Smooth muscle cell (in vitro differentiated cells): ENCODE data around the gene RIMKLB. TPM values are rescaled to one million over a fixed set of nuclear protein-coding genes. Genes with fewer than 3 reads are reported as not detected.

ENCODE experiments used
- DNase-seq: peaks from one replicate; lab custom pipeline; 2025; ENCODE audit not compliant: unreplicated experiment; lab: John Stamatoyannopoulos, UW
- H2AFZ ChIP-seq: fragments of 200-600 bp; sonication (generic); 2 replicates; pipeline ENCODE4 v1.6.0; 2016; ENCODE audit warnings: antibody characterized with exemption, low read depth, mild to moderate bottlenecking
- H3F3A ChIP-seq: fragments of 200-600 bp; sonication (generic); 2 replicates; pipeline ENCODE4 v1.6.0; 2017; ENCODE audit warnings: antibody characterized with exemption, low read depth
- H3K27ac ChIP-seq: fragments of 200-600 bp; sonication (generic); 2 replicates; pipeline ENCODE4 v1.5.1; 2016; ENCODE audit warnings: low read depth, mild to moderate bottlenecking
- H3K27me3 ChIP-seq: fragments of 200-600 bp; sonication (generic); 2 replicates; pipeline ENCODE4 v1.6.1; 2016; ENCODE audit warnings: low read depth, mild to moderate bottlenecking
- H3K36me3 ChIP-seq: fragments of 200-600 bp; sonication (generic); 2 replicates; pipeline ENCODE4 v1.5.1; 2016; ENCODE audit warnings: low read depth
- H3K4me1 ChIP-seq: fragments of 200-600 bp; sonication (generic); 2 replicates; pipeline ENCODE4 v1.5.1; 2016; ENCODE audit warnings: low read depth
- H3K4me2 ChIP-seq: fragments of 200-600 bp; sonication (generic); 2 replicates; pipeline ENCODE4 v1.6.0; 2016; ENCODE audit warnings: mild to moderate bottlenecking
- H3K4me3 ChIP-seq: fragments of 200-600 bp; sonication (generic); 2 replicates; pipeline ENCODE4 v1.5.1; 2016; ENCODE audit warnings: mild to moderate bottlenecking
- H3K79me2 ChIP-seq: fragments of 200-600 bp; sonication (generic); 2 replicates; pipeline ENCODE4 v1.6.0; 2016; ENCODE audit warnings: low read depth, mild to moderate bottlenecking
- H3K9ac ChIP-seq: fragments of 200-600 bp; sonication (generic); 2 replicates; pipeline ENCODE4 v1.6.0; 2016; ENCODE audit warnings: low read depth
- H3K9me3 ChIP-seq: fragments of 200-600 bp; sonication (generic); replicated peaks from 2 replicates; pipeline ENCODE4 v1.5.1; 2016; ENCODE audit warnings: low read depth
- H4K20me1 ChIP-seq: fragments of 200-600 bp; sonication (generic); 2 replicates; pipeline ENCODE4 v1.6.0; 2016; ENCODE audit warnings: low read depth
- CTCF ChIP-seq: fragments of 200-600 bp; sonication (generic); IDR thresholded peaks from 2 replicates; pipeline ENCODE4 v1.5.1; 2017; ENCODE audit warnings: borderline replicate concordance, mild to moderate bottlenecking, antibody characterized with exemption; ENCODE audit not compliant: insufficient read depth, poor library complexity, severe bottlenecking
- WGBS: methylation state at CpG from one replicate; pipeline ENCODE4 v1.1.7; 2016; ENCODE audit warnings: low lambda C conversion rate; 5-methylcytosine and 5-hydroxymethylcytosine counted together
- polyA plus RNA-seq: library from polyadenylated mRNA; unstranded; fragments of >200 nt; fragmentation: Nextera tagmentation; extraction: Ambion mirVana; gene quantifications from 2 replicates; pipeline ENCODE4 v1.2.1, GENCODE V29; 2016
- total RNA-seq: library from RNA; depleted of rRNA; stranded (reverse); fragments of >200 nt; gene quantifications from 2 replicates; pipeline ENCODE4 v1.2.3, GENCODE V29; 2014

The RIMKLB gene
- total and polyA plus RNA-seq, 2 experiments from 2014 or later: 11.9 to 32.1 TPM

- no peaks in the 10 kb centered on the region for H4K20me1 ChIP-seq
- no peaks in the 10 kb centered on the region for H3K9me3 ChIP-seq
- H3K36me3 ChIP-seq: no peaks in the 10 kb centered on the region
- no peaks in the 10 kb centered on the region for H3F3A ChIP-seq
- no peak overlapping the region for H3K4me3 ChIP-seq
- H3K79me2 ChIP-seq: no peaks in the 10 kb centered on the region
- H3K4me2 ChIP-seq: no peak overlapping the region
- H3K4me1 ChIP-seq: no peaks in the 10 kb centered on the region
- WGBS: 75% methylated on average over 5 of the region's 5 CpGs
- no peak for TF ChIP-seq CTCF
- H2AFZ ChIP-seq: no peak overlapping the region
- no peak for DNase-seq
- H3K27ac ChIP-seq: no peak overlapping the region
- no peaks in the 10 kb centered on the region for H3K27me3 ChIP-seq
- H3K9ac ChIP-seq: no peak overlapping the region
These were observed 116.0 kb downstream of the RIMKLB start for GRCh38 chr12:8813572-8814357.

GRCh38 chr12:8816448-8817050 lies 118.8 kb downstream of the RIMKLB start:
- Histone ChIP-seq H3K9me3 (no peaks in the 10 kb centered on the region), H3K4me3 (no peak overlapping the region), H3F3A (no peaks in the 10 kb centered on the region), H3K79me2 (no peaks in the 10 kb centered on the region), H3K9ac (no peak overlapping the region), H3K4me2 (no peak overlapping the region), H2AFZ (no peak overlapping the region), H3K27me3 (no peaks in the 10 kb centered on the region), H4K20me1 (no peaks in the 10 kb centered on the region), H3K27ac (no peak overlapping the region), H3K4me1 (no peaks in the 10 kb centered on the region), H3K36me3 (no peaks in the 10 kb centered on the region)
- DNase-seq: no peak
- no peak for TF ChIP-seq CTCF
- 92% methylated on average over 3 of the region's 3 CpGs for WGBS

GRCh38 chr12:8817856-8818255 lies 120.1 kb downstream of the RIMKLB start:
- no peak for DNase-seq
- Histone ChIP-seq H3K4me2 (no peak overlapping the region), H3F3A (no peaks in the 10 kb centered on the region), H4K20me1 (no peaks in the 10 kb centered on the region), H3K79me2 (no peaks in the 10 kb centered on the region), H3K4me1 (no peaks in the 10 kb centered on the region), H3K9ac (no peak overlapping the region), H3K4me3 (no peak overlapping the region), H3K36me3 (no peaks in the 10 kb centered on the region), H3K27ac (no peak overlapping the region), H3K27me3 (no peaks in the 10 kb centered on the region), H3K9me3 (no peaks in the 10 kb centered on the region), H2AFZ (no peak overlapping the region)
- no peak for TF ChIP-seq CTCF
- 95% methylated on average over 1 of the region's 1 CpG for WGBS
